UCSD-AML1 (cell line): ENCODE data around the gene FMN1.

Experiments
- DNase-seq: peaks from one replicate; lab custom pipeline; 2025; ENCODE audit not compliant: unreplicated experiment; lab: John Stamatoyannopoulos, UW

FMN1 gene

GRCh38 chr15:33194704-33195670, at the start of gene FMN1:
Gene FMN1, minus strand, starts transcription at chr15:33194714. Its CDS starts 39,800 bp downstream, at chr15:33154914.
- DNase-seq = peak; percentile 88

- DNase-seq = no peak
These were observed 49.4 kb upstream of the FMN1 start for GRCh38 chr15:33243869-33244268.

DNA sequence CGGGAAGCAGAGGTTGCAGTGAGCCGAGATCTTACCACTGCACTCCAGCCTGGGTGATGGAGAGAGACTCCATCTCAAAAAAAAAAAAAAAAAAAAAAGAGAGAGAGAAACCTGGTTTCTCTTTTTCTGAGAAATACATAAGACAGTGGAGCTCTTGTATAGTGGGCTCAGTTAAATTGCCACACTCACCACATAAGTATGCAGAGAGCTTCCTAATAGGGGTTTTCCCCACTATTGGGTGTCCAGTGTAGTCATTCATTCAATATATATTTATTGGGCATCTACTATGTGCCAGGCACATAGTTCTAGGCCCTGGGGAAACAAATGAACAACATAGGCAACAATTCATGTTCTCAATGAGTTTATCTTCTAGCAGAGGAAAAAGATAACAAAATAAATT, 48.9 kb upstream of the FMN1 start:
- DNase-seq = no peak

GRCh38 chr15:33242669-33243191, 48.2 kb upstream of the FMN1 start:
- no peak for DNase-seq

- no peak for DNase-seq
These were observed 47.7 kb upstream of the FMN1 start for GRCh38 chr15:33242165-33242564.

DNA sequence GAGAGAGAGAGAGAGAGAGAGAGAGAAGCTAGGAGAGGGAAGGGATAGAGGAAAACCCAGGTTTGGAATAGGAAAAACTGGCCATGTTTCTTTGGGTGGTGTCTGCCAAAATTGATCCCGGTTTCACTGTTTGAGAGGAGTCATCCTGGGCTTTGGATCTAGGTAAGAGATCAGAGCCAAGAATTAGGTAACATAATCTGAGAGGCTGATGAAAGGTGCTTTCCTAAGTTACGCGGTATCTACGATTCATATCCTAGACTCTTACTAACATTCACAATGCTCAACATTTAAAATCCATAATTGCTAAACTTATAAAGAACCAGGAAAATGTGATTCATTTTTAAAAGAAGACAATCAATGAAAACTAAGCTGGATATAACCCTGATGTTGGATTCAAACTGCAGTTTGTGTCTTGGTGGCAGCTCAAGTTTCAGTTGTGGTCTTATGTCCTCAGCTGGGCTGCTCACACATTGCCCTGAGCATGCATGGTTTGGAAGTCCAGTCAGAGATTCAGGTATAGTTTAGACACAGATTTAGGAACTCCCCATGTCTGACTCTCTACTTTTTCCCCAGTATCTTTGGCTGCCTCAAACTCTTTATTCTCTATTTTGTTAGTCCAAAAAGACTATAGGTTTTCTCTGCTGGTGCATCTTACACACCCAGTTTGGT, 42.5 kb upstream of the FMN1 start:
- no peak for DNase-seq

- no peak for DNase-seq
These were observed 39.5 kb upstream of the FMN1 start for GRCh38 chr15:33234020-33234461.

- DNase-seq = peak; percentile 18
These were observed 32.2 kb upstream of the FMN1 start for GRCh38 chr15:33226559-33227181.

DNA sequence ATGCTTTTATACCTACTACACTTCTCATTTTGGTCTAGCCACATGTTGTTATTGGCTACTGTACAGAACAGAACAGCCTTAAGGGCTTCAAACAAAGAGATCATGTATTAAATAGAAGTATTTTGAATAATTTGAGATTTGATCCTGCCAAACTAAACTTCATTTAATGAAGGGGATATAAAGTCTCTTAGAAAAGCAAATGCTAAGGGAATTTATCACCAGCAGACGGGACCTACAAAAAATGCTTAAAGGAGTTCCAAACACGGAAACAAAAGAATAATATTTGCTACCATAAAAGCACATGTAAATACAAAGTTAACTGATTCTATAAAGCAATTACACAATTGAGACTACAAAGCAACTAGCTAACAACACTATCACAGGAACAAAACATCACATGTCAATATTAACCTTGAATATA, 23.6 kb upstream of the FMN1 start:
- no peak for DNase-seq

- DNase-seq = no peak
These were observed 21.7 kb upstream of the FMN1 start for GRCh38 chr15:33215941-33216872.

DNA sequence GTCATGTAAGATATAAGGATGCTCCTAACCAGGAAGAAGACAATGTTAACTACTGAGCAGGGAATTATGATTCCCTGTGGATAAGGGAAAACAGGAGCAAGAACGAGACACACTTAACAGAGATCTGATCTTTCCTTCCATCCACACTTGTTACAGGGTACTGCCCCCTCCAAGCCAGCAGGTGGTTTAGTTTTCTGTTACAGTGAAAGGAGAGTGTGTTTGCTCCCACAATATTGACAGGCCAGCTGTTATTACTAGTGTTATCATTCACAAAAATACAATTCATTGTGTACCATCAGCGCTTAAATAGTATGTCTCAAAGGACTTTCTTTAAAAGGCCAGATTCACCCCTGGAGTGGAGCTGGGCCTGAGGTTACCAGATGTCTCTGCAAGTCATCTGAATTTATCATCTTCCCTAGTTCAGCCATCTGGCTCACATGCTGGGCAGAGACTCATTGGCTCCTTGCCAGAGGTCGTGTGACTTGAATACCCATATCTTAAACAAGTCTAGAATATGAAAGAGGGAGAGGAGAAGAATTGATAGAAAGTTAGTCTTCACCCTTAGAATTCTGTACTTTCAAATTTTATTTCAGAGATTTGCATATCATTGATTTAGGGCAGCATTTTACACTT, 16.8 kb upstream of the FMN1 start:
- DNase-seq = no peak

GRCh38 chr15:33209575-33210481, 15.3 kb upstream of the FMN1 start:
- no peak for DNase-seq

DNA sequence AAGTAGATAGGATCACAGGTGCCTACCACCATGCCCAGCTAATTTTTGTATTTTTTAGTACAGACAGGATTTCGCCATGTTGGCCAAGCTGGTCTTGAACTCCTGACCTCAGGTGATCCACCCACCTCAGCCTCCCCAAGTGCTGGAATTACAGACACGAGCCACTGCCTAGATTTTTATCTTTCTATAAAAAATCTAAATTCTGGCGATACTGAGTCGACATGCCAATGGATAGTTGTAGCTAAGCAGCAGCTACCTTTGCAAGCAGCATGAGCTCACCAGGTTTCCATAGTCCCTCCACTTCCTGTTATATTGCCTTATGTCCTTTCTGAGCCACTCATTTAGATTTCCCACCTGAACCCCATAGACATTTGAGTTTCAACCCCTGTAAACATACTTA, 13.1 kb upstream of the FMN1 start:
- no peak for DNase-seq

DNA sequence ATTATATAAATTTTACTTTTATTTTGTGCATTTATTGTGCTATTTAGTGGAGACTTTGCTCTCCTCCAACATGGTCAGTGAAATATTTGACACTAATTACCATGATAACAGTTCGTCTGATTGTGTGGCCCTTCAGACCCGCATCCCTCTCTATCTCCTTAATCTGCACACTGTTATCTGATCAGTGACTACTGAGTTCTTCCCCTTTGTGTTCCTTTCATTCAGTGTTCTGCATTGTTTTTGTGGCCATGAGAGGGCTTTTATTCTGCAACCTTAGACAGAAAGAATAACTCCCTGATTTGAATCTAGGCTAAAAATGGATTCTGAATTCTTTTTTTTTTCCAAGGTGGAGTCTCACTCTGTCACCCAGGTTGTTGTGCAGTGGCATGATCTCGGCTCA, 11.9 kb upstream of the FMN1 start:
- DNase-seq = no peak

- no peak for DNase-seq
These were observed 10.4 kb upstream of the FMN1 start for GRCh38 chr15:33204926-33205325.

- no peak for DNase-seq
These were observed 9.6 kb upstream of the FMN1 start for GRCh38 chr15:33204087-33204486.

DNA sequence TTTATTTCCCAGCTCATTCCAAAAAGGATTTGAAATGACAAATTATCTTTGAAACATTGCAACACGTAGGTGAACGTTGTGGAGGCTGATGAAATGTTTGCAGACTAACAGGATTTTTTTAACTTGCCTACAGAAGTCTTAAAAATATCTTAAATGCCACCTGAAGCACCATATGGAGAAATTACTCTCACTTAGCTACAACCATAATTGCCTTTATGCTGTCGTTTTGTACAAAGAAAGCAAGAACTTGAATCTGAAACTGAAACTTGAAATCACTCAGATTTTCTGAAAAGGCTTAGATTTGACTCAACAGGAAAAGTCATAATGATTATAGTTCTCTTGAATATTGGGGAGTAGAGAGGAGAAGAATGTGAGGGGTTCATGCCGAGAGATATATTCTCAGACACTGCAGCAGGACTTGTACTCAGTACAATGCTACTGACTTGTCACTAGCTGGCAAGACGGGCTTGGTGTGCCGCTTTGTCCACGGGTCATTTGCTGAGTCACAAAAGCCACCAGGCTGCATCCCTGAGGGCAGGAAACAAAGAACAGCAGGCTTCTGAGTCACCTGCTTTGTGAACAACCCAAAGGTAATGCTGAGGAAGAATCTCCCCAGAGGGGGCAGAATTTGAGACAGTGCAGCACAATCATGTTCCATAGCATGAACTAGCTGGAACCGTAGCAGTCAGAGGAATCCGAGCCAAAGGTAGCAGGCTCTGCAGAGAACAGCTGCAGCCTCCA, 7.1 kb upstream of the FMN1 start:
- DNase-seq = peak; percentile 32

GRCh38 chr15:33200903-33201302, 6.4 kb upstream of the FMN1 start:
- no peak for DNase-seq
